Measurements from ENCODE around the gene SRP9.
"Not testable (repeated sequence)": the region's sequence is repeated elsewhere in the genome, so short reads cannot be mapped to it uniquely, and the experiment has no call there.

Gene SRP9

DNA sequence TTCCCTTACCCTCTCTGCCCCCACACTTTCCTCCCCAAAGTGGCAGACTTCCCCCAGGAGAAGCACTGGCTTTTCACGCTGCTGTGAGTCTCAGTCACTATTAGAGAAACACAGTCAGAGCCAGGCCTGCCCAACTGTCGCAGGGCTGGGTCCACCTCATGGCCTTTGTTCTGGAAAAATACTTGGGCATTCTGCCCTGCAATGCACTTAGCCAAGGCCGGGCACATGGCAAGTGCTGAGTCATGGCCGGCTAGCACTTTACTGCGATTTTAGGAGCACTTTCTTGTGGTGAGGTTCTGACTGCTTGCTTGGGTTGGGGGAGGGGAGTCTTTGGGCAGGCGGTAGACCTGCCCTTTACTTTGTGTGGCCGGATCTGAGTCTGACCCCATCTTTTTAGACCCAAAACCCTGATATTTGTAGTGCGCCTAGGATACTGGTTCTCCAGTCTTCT is 40.0 kb downstream of the SRP9 start:
- no peak for DNase-seq

DNA sequence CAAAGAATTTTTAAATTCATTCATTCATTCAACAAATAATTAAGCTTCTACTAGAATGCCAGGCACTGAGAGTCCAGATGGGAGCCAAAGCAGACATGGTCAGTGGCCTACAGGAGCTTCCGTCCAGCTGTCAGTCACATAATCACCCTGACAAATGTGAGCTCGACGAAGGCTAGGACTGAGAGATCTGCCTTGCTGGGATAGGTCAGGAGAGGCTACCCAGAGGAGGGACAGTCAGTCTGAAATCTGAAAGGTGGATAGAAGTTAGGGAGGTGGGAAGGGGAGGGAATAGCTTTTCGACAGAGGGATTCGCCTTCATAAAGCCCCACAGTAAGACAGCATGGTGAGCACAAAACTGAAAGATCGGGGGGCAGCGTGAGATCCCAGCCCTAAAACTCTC is 40.6 kb downstream of the SRP9 start:
- DNase-seq, result no peak

- no peak for DNase-seq
Observed at GRCh38 chr1:225819346-225820192, 41.9 kb downstream of the SRP9 start.

GRCh38 chr1:225820522-225821120 is 43.0 kb downstream of the SRP9 start:
- no peak for DNase-seq

DNA sequence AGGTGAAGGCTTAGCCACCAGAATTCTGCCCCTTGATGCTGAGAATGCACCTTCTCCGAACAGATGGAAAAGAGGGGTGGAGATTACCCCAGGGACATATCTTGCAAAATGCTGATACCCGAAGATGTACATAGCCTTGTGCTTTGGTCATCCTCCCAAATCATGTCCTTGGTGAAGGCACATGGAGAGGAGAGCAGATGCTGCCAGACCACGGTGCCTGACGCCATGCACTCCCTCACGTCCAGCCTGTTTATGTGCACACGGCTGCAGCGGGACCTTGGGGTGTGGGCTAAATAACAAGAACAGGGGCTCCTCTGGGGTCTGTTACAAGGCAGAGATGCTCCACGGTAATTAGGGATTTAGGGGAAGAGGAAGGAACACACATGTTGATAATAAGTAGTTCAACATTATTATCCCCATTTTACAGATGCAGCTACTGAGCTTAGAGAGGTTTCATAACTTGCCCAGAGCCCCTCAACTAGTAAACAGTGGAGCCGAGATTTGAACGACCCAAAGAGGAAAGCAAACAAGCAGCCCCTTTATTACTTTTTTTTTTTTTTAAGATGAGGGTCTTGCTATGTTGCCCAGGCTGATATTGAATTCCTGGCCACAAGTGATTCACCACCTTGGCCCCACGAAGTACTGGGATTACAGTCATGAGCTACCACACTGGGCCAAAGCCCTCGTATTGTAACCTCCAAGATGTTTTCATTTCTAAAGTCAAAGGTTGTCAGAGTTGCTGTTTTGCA is 45.2 kb downstream of the SRP9 start:
- DNase-seq, result no peak

DNA sequence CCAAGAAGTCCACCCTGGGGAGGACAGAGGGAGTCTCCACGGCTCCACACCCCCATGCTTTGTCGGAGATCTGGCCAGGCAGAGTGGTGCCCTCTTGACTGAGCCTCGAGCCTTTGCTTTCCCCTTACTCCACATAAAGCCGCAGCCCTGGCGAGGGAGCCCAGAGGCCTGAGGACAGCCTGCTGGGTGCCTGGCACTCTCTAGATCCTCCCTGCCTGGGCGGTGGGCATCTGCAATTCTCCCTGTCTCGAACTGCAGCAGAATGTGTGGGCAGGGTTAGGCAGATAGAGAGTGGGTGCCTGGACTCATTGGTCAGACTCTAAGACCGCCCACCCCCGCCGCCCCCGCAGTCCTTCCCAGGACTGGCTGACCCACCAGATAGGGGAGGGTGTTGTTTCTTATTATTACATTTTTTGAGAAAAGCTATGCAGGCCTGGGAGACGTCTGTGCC is 46.2 kb downstream of the SRP9 start:
- no peak for DNase-seq

DNA sequence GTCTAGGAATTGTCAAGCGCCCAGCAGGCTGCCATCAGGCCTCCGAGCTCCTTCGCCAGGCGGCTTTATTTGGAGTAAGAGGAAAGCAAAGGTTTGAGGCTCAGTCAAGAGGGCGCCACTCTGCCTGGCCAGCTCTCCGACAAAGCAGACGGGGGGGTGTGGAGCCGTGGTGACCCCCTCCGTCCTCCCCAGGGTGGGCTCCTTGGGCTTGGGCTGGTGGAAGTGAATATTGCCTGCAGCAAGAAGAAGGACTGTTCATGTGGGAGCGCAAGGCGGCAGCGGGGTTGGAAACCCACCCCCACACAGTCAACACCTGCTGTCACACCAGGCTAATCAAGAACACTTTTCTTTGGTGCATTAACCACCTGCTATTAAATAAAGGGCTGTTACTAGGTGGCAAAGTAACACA is 46.9 kb downstream of the SRP9 start:
- DNase-seq, result no peak

DNA sequence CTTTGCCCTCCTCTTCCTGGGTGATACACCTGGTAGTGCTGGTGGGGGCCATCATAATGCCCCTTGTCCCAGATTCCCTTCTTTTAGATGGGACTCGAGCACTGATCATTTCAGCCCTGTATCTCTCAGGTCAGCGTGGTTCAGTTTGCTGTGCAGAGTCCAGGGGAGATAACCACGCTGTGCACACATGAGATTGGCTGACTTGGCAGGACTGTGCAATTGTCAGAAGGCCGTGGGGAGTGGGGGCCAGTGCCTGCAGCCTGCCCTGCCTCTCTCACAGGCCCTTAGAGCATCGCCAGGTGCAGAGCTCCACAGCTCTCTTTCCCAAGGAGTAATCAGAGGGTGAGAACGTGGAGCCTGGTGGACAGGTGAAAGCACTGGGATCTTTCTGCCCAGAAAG is 47.5 kb downstream of the SRP9 start:
- DNase-seq, result no peak

- DNase-seq, result no peak
Observed at GRCh38 chr1:225825607-225826007, 48.0 kb downstream of the SRP9 start.

GRCh38 chr1:225827076-225827475 is 49.5 kb downstream of the SRP9 start:
- no peak for DNase-seq

DNA sequence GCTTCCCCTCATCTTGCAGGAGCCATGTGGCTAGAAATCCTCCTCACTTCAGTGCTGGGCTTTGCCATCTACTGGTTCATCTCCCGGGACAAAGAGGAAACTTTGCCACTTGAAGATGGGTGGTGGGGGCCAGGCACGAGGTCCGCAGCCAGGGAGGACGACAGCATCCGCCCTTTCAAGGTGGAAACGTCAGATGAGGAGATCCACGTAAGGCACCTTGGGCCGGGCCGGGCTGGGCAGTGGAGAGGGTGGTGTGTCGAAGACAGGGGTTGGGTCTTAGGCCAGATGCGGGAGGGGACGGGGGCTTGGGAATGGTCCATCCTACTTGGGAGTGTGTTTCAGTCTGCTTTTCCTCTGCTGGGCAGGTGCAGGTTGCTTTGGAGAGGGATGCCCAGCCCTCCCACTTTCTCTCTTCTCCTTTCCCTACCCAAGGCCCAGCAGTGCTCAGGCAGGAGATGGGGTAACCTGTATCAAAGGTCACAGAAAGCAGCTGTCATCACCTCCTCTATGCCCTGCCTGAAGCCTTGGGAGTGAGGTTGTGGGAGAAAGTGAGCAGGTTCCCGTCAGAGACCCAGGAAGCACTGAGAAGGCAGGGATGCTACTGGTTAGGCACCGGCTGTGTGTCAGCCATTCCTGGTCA is 51.2 kb downstream of the SRP9 start:
- DNase-seq, result no peak

DNA sequence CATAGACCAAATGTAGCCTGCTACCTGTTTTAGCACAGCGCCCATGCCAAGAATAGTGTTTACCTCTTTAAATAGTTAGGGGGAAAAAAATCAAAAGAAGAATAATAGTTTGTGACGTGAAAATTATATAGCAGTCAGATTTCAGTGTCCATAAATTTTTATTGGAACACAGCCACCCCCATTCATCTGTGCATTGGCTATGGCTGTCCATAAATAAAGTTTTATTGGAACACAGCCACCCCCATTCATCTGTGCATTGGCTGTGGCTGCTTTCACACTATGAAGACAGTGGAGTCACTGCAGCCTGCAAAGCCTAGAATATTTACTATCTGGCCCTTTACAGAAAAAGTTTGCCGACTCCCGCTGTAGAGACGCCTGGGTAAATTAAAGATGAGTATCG is 53.2 kb downstream of the SRP9 start:
- DNase-seq, result no peak

DNA sequence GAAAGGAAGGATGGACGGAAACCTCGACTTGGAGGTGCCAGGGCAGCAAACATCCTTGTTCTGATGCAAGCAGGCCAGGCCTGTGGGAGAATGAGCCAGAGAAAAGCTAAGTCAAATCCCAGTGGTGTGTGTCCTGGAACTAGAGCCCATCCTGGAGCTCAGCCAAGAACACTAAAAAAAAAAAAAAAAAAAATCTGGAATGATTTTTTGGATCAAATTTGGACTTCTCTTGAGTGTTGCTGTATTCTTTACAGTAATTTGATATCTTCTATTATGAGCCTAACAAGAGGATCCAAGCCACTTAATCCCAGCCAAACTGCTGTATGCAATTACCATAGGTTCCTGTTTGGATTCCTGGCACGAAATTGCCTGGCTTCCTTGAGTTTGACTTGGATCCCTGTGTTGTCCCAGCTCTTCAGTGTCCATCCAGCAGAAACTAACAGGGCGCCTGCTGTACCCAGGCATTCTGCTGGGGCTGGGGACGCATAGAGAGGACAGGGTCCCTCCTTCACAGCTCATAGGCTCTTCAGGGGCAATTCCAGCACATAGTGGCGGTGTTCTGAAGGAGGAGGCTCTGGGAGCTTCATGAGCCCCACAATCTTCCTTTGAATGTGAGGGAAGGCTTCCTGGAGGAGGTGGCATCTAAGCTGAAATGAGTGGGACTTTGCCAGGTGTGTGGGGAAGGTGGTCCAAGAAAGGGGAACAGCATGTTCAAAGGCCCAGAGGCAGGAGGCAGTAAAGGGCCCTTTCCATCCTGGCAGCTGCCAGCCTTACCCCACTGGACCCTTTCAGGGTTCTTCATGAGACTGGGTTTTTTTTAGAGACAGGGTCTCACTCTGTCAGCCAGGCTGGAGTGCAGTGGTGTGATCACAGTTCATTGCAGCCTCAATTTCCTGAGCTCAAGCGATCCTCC is 57.0 kb downstream of the SRP9 start:
- DNase-seq, result no peak

- DNase-seq, result no peak
Observed at GRCh38 chr1:225835856-225836255, 58.2 kb downstream of the SRP9 start.

DNA sequence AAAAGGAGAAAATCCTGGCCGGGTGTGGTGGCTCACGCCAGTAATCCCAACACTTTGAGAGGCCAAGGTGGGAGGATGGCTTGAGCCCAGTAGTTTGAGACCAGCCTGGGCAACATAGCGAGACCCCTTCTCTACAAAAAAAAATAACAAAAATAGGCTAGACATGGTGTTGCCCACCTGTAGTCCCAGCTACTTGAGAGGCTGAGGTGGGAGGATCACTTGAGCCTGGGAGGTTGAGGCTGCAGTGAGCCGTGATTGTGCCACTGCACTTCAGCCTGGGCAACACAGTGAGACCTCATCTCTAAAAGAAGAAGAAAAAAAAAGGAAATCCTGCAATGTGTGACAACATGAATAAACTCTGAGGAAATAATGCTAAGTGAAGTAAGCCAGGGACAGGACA is 58.7 kb downstream of the SRP9 start:
- not testable (repeated sequence) for DNase-seq

- no peak for DNase-seq
Observed at GRCh38 chr1:225838793-225839192, 61.2 kb downstream of the SRP9 start.
